Measurements from ENCODE around the gene CD63.

The CD63 gene

DNA sequence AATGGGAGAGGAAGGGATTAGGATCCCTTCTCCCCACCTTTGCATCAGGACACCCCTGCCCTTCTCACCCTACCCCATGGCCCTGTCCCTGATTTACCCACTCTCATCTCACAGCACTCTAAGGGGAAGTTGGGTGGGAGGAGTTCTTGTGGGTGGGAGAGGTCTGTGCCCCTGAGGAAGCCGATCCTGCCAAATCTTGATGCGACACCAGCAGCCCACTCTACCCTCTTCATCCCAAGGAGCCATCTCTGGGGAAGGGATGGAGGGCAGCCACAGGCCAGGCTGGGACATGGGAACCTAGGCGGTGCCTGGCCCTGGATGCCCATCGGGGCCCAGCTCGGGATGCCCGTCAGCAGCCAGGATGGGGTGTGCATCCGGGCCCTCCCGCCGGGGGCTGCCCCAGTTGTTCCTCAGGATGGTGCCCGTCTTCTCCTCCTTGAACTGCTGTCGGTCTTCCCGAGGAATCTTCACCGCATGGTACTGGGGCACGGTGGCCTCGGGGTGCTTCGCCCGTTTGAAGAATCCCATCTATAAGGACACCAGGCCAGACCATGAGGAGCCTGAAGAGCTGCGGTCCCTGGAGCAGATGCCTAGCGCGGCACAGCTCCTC lies 43.9 kb downstream of the CD63 start:
- no peak for DNase-seq

DNA sequence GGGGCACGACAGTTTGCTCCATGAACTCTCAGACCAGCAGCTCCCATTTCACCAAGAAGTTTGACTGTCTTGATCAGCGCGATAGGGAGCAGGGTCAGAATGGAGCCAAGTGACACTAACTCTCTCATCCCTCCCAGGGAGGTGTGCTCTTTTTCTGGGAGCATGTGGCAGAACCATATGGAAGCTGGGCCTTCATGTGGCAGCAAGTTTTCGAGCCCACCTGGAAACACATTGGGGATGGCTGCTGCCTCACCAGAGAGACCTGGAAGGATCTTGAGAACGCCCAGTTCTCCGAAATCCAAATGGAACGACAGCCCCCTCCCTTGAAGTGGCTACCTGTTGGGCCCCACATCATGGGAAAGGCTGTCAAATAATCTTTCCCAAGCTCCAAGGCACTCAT lies 45.1 kb downstream of the CD63 start:
- no peak for DNase-seq

DNA sequence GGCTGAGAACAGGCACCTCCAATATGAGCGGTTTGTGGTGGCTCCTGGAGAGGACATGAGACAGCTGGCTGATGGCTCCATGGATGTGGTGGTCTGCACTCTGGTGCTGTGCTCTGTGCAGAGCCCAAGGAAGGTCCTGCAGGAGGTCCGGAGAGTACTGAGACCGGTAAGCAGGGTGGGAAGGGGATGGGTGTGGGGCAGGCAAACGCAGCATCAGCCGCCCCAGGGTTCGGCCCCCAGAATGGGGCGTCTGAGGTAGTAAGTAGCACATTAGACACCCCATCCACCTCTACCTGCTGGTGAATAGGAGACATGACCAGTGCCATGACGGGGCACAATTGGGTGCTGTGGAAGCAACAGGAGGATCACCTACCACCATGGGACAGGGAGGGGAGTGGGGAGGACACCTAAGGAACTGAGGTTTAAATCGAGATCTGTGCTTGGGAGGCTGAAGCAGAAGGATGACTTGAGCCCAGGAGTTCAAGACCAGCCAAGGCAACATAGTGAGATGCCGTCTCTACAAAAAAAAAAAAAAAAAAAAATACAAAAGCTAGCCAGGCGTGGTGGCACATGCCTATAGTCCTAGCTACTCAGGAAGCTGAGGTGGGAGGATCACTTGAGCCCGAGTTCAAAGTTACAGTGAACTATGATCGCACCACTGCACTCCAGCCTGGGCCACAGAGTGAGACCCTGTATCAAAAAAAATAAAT lies 46.6 kb downstream of the CD63 start:
- no peak for DNase-seq

DNA sequence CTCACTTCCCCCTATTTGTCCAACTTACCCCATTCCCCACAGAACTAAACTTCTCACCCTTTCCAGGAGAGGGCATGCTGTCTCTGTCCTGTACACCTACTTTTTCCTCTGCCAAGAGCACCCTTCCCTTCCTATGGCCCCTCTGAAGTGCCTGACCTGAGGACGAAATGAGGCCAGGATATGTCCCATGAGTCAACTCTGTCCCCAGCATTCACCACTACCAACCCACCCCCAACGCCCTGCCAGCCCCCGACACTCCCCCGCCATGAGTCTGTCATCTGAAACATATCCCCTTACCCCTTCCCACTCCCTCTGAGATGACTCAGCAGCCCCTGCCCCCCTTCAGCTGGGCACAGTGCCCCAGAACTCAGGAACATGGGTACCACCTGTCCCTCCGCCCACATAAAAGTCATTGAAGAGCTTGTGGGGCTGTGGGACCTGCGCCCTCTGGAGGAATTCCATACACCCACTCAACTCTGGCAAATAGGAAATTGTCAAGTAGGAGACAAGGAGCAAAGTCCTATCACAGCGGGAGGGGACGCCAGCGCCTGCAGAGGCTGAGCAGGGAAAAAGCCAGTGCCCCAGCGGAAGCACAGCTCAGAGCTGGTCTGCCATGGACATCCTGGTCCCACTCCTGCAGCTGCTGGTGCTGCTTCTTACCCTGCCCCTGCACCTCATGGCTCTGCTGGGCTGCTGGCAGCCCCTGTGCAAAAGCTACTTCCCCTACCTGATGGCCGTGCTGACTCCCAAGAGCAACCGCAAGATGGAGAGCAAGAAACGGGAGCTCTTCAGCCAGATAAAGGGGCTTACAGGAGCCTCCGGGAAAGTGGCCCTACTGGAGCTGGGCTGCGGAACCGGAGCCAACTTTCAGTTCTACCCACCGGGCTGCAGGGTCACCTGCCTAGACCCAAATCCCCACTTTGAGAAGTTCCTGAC lies 47.4 kb downstream of the CD63 start:
- DNase-seq, result no peak

DNA sequence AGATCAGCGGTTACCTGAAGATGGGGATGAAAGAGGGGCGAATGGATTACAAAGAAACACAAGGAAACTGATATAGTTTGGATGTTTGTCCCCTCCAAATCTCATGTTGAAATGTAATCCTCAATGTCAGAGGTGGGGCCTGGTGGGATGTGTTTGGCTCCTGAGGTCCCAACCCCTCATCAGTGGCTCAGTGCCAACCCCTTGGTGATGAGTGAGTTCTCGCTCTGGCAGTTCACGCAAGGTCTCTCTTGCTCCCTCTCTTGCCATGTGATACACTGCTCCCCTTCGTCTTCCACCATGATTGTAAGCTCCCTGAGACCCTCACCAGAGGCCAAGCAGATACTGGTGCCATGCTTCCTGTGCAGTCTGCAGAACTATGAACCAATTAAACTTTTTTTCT lies 49.1 kb downstream of the CD63 start:
- no peak for DNase-seq

DNA sequence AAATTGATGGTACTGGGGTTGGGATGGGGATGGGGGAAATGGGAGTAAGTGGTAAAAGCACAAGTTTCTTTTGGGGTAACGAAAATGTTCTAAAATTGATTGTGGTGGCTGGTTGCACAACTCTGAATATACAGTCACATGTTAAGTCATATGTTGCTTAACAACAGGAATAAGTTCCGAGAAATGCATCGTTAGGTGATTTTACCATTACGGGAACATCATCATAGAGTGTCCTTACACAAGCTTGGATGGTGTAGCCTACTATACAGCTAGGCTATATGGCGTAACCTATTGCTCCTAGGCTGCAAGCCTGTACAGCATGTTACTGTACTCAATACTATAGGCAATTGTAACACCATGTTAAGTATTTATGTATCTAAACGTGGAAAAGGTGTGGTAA lies 52.1 kb downstream of the CD63 start:
- no peak for DNase-seq

DNA sequence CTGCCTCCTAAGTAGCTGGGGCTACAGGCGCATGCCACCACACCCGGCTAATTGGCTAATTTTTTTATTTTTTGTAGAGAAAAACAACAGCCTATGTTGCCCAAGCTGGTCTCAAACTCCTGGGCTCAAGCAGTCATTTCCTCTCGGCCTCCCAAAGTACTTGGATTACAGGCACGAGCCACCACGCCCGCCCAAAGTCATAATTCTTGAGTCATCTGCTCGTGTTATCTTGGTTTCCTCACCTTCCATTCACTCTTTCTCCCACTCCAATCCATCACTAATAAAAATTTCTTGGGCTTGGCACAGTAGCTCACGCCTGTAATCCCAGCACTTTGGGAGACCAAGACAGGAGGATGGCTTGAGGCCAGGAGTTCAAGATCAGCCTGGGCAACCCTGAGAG lies 53.1 kb downstream of the CD63 start:
- no peak for DNase-seq

All from T-helper 9 cell (primary cell).